Ascending aorta (tissue), 2 donors: ENCODE results near the gene CTH. TPM values are rescaled to one million over a fixed set of nuclear protein-coding genes. Genes with fewer than 3 reads are reported as not detected.
"Not testable (repeated sequence)": the region's sequence is repeated elsewhere in the genome, so short reads cannot be mapped to it uniquely, and the experiment has no call there.

Source experiments
- DNase-seq, 2 donors: peaks; one replicate each; pipeline ENCODE4 v3.0.0-alpha.2; 2019; ENCODE audit warnings: low spot score in 2 of 2
- H3K27ac ChIP-seq, 2 donors: fragments of 200-600 bp; sonication (generic); one replicate each; pipeline ENCODE4 v1.5.1; 2016 to 2017; ENCODE audit warnings: mild to moderate bottlenecking in 1 of 2
- H3K27me3 ChIP-seq: fragments of 200-600 bp; sonication (generic); one replicate; pipeline ENCODE4 v1.5.1; 2017
- H3K36me3 ChIP-seq, 2 donors: fragments of 200-600 bp; sonication (generic); one replicate each; pipeline ENCODE4 v1.5.1; 2016
- H3K4me1 ChIP-seq, 2 donors: fragments of 200-600 bp; sonication (generic); one replicate each; pipeline ENCODE4 v1.5.1; 2016 to 2017; ENCODE audit warnings: mild to moderate bottlenecking in 1 of 2
- H3K4me3 ChIP-seq, 2 donors: fragments of 200-600 bp; sonication (generic); one replicate each; pipeline ENCODE4 v1.5.1; 2016 to 2017; ENCODE audit warnings: mild to moderate bottlenecking in 1 of 2
- H3K9me3 ChIP-seq, 2 donors: fragments of 200-600 bp; sonication (generic); one replicate each; pipeline ENCODE4 v1.5.1; 2016
- CTCF ChIP-seq, 3 experiments: fragments of 200-600 bp in 2 of 3; fragments of 450-650 bp in 1 of 3; sonication (generic) in 2 of 3; IDR thresholded peaks; one replicate each; pipeline ENCODE4 v1.5.1; 2016 to 2019; ENCODE audit warnings: antibody characterized with exemption in 3 of 3, mild to moderate bottlenecking in 1 of 3, moderate library complexity in 1 of 3
- intact Hi-C: fragments of 100-400 bp; cut with DNase I; formaldehyde crosslinking; loops from one replicate; pipeline ENCODE4 v1.15.1; 2023
- total RNA-seq: library from RNA; depleted of rRNA; stranded (reverse); fragments of >200 nt; gene quantifications from one replicate; pipeline ENCODE4 v1.1.0, GENCODE V29; 2016

Gene CTH
- total RNA-seq, 1 donor from 2014 or later: 4.3 TPM

GRCh38 chr1:70372426-70372825 lies 38.6 kb upstream of the CTH start:
- no peak for TF ChIP-seq CTCF (IDR thresholded peaks at IDR 0.05)
- H3K4me1 ChIP-seq: no peaks in the 10 kb centered on the region
- intact Hi-C loops: no loop called here

DNA sequence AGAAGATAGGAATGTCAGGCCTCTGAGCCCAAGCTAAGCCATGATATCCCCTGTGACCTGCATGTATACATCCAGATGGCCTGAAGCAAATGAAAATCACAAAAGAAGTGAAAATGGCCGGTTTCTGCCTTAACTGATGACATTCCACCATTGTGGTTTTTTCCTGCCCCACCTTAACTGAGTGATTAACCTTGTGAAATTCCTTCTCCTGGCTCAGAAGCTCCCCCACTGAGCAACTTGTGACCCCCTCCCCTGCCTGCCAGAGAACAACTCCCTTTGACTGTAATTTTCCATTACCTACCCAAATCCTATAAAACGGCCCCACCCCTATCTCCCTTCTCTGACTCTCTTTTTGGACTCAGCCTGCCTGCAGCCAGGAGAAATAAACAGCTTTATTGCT lies 37.5 kb upstream of the CTH start:
- H3K9me3 ChIP-seq, H3K27ac ChIP-seq, H3K36me3 ChIP-seq, intact Hi-C loops, H3K27me3 ChIP-seq, DNase-seq, H3K4me1 ChIP-seq, H3K4me3 ChIP-seq: not testable (repeated sequence)

More at GRCh38 chr1:70372426-70372825, 38.6 kb upstream of the CTH start:
- no peaks in the 10 kb centered on the region for H3K9me3 ChIP-seq
- H3K4me3 ChIP-seq: no peak overlapping the region
- peaks cover 0 to 4% of the 10 kb centered on the region in 2 donors for H3K36me3 ChIP-seq
- H3K27ac ChIP-seq: no peak overlapping the region
- DNase-seq: no peak
- no peaks in the 10 kb centered on the region for H3K27me3 ChIP-seq

DNA sequence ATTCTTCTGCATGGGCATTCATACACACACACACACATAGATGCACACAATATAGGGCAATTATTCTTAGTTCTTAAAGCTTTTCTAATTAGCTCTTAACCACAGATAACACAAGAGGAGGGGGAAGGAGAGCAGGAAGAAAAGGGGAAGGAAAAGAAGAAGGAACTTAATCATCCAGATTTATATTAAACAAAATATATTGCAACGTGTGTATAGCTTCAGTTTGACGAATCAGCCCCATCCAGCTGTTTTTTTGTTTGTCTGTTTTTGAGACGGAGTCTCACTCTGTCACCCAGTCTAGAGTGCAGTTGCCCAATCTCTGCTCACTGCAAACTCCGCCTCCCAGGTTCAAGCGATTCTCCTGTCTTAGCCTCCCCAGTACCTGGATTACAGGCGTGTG lies 34.9 kb upstream of the CTH start:
- TF ChIP-seq CTCF (IDR thresholded peaks at IDR 0.05): no peak
- Histone ChIP-seq H3K4me1 (no peaks in the 10 kb centered on the region), H3K9me3 (no peaks in the 10 kb centered on the region), H3K36me3 (no peaks in the 10 kb centered on the region), H3K27me3 (no peaks in the 10 kb centered on the region), H3K27ac (no peak overlapping the region), H3K4me3 (no peak overlapping the region)
- intact Hi-C loops: no loop called here
- no peak for DNase-seq

- Histone ChIP-seq H3K4me3 (no peak overlapping the region), H3K4me1 (no peaks in the 10 kb centered on the region), H3K27me3 (no peaks in the 10 kb centered on the region), H3K36me3 (no peaks in the 10 kb centered on the region), H3K27ac (no peak overlapping the region), H3K9me3 (no peaks in the 10 kb centered on the region)
- no peak for TF ChIP-seq CTCF (IDR thresholded peaks at IDR 0.05)
- DNase-seq: no peak
- intact Hi-C loops: no loop called here
Measured at GRCh38 chr1:70382682-70383081, 28.4 kb upstream of the CTH start.

GRCh38 chr1:70383483-70383882 lies 27.6 kb upstream of the CTH start:
- TF ChIP-seq CTCF (IDR thresholded peaks at IDR 0.05): no peak
- Histone ChIP-seq H3K27ac (no peak overlapping the region), H3K4me1 (no peaks in the 10 kb centered on the region), H3K27me3 (no peaks in the 10 kb centered on the region), H3K4me3 (no peak overlapping the region), H3K9me3 (no peaks in the 10 kb centered on the region), H3K36me3 (no peaks in the 10 kb centered on the region)
- intact Hi-C loops: no loop called here
- no peak for DNase-seq

- DNase-seq: no peak
- Histone ChIP-seq H3K9me3 (no peaks in the 10 kb centered on the region), H3K4me1 (no peaks in the 10 kb centered on the region), H3K4me3 (no peak overlapping the region), H3K27me3 (no peaks in the 10 kb centered on the region), H3K27ac (no peak overlapping the region), H3K36me3 (no peaks in the 10 kb centered on the region)
- no peak for TF ChIP-seq CTCF (IDR thresholded peaks at IDR 0.05)
- intact Hi-C loops: no loop called here
Measured at GRCh38 chr1:70384542-70384941, 26.5 kb upstream of the CTH start.
